KOPT-K1 (cell line): ENCODE measurements around the gene HHATL.

ENCODE experiments used
- H3K27ac ChIP-seq: fragments of 200-600 bp; sonication (generic); 2 replicates; pipeline ENCODE4 v1.5.1; 2016; ENCODE audit warnings: antibody characterized with exemption, mild to moderate bottlenecking, low read depth, low read length; ENCODE audit not compliant: poor library complexity, severe bottlenecking
- H3K36me3 ChIP-seq: fragments of 200-600 bp; sonication (generic); 2 replicates; pipeline ENCODE4 v1.5.1; 2017; ENCODE audit warnings: antibody characterized with exemption, mild to moderate bottlenecking, low read length, moderate library complexity; ENCODE audit not compliant: insufficient read depth
- H3K9me3 ChIP-seq: fragments of 200-600 bp; sonication (generic); 2 replicates; pipeline ENCODE4 v1.5.1; 2017; ENCODE audit warnings: antibody characterized with exemption, low read length, mild to moderate bottlenecking; ENCODE audit not compliant: insufficient read depth, poor library complexity, severe bottlenecking

Gene HHATL, protein sequence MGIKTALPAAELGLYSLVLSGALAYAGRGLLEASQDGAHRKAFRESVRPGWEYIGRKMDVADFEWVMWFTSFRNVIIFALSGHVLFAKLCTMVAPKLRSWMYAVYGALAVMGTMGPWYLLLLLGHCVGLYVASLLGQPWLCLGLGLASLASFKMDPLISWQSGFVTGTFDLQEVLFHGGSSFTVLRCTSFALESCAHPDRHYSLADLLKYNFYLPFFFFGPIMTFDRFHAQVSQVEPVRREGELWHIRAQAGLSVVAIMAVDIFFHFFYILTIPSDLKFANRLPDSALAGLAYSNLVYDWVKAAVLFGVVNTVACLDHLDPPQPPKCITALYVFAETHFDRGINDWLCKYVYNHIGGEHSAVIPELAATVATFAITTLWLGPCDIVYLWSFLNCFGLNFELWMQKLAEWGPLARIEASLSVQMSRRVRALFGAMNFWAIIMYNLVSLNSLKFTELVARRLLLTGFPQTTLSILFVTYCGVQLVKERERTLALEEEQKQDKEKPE

DNA sequence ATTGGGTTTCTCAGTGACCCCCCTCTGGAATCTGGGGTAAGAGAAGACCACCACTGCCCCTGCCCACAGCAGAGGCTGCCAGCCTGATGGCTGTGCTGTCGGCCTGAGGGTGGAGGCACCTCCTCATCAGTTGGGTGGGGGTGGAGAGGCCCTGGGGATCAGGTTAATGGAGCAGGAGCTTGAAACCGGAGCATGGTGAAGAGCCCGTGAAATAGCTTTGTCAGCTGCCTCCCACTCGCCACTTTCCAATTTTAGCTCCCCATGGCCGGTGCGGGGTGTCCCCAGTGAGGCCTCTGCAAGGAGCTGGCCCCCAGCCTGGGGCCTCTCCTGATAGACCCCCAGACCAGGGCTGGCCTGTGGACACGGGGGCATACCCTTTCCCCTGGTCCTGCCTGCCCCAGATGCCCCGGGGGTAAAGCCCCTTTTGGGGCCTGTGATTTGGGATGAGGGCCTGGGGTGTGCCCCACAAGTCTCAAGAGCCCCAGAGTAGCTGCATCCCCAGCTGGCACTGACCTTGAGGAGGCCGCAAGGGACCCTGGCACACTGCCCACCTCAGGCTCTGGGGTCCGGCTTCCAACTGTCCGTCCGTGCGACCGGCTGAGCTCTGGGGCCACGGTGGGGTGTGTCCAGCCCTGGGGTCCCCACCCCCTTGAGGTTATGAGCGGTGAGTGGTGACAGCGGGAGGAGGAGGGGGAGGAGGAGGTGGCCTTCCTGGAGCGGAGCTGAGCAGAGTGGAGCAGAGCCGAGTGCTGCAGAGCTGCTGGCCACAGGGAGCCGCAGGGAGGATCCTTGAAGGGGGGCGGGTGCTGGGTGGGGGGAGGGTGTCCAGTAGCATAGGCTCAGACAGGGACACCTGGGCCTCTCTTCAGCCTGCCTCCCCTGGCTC, at the start of gene HHATL:
Gene HHATL, minus strand, starts transcription at position 733 of the 886 bp plus-strand sequence. CDS start 1,972 bp downstream, outside the sequence.
- no peaks in the 10 kb centered on the region for H3K9me3 ChIP-seq
- H3K27ac ChIP-seq, result no peak within 1 kb of the TSS
- no peaks in the 10 kb centered on the region for H3K36me3 ChIP-seq

DNA sequence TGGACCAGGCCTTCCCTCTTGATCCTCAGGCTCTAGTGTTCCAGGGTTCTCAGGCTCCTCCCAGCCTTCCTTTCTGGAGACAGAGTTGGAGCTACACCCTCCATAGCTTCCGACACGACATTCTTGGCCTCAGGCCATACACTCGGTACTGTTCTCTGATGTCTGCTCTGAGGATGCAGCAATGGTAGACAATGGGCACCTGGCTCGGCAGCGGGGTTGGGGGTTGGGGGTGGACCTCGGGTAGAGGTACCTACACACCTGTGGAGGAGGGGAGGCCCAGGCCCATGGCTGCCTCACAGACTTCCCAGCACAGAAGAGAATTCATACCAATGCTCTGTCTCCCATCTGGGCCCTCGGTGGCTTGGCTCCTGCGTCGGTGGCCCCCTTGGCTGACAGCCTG, 49.0 kb upstream of the HHATL start:
- Histone ChIP-seq H3K27ac (no peak overlapping the region), H3K9me3 (no peaks in the 10 kb centered on the region), H3K36me3 (no peaks in the 10 kb centered on the region)

DNA sequence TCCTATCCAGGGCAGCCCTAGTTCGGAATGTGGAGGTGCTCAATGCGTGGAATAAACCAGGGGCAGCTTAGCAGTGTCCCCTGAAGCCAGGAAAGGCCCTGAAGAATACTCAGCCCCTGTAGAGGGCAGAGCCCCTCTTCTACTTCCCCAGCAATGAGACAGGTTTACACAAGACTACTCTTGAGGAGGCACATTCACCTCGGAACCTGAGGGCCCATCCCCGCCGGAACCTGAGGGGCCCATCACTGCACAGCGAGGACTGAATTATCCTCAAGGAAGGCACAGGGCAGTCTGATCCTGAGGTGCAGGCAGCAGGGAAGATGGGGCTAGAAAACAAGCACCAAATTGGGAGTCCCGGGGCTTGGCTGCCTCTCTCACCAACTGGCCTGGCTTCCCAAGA, 48.2 kb upstream of the HHATL start:
- H3K36me3 ChIP-seq, result no peaks in the 10 kb centered on the region
- no peak overlapping the region for H3K27ac ChIP-seq
- no peaks in the 10 kb centered on the region for H3K9me3 ChIP-seq

DNA sequence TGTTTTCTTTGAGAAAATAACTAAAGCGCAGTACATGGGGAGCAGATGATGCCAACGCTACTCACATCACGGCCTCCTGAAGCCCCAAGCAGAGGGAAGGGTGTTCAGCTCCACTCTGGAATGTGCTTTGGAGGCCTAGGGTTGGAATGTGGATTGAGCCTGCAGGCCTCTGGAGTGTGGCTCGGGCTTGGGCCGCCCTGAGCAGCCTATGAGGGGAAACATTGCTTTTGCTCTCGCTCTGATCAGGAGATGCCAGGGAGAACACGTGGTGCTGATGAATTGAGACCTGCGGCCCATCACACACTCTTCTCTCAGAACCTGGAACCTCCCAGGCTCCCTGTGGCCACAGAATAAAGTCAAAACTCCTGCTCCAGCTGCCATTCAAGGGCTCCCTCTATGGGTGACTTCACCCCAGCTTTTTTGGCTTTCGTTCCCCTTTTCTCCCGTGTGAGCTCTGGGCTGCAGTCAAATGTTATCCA, 47.2 kb upstream of the HHATL start:
- Histone ChIP-seq H3K27ac (no peak overlapping the region), H3K36me3 (no peaks in the 10 kb centered on the region), H3K9me3 (no peaks in the 10 kb centered on the region)

DNA sequence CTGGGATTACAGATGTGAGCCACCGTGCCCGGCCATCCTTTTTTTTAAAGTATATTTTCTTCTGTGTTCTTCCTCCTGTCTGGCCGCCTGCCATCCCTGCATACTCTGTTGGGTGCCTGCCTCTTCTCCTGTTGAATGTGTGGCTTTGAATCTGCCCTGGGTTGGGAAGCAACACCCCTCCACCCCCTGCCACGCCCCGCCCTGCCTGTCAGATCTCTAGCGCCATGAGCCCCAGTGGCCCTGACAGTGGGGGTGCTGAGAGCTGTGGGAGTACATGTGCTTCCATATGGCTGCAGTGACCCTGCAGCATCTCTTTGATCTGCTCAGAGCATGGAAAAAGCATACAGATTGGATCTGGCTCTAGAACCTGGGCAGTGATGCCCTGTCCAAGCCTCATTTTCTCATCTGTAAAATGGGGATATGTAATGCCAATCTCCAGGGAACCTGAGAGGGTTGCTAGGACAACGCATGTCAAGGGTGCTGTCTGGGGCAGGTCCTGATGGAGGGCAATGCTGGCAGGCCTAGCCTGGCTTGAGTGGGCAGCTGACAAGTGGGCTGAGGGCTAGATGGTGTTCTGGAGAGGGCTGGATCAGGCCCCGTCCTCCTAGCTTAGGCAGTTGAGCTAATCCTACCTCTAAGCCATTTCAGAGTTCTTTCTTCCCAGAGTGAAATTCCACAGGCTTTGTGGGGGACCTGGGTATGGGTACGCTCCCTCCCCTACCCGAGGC, 46.6 kb upstream of the HHATL start:
- H3K27ac ChIP-seq, result no peak overlapping the region
- no peaks in the 10 kb centered on the region for H3K9me3 ChIP-seq

DNA sequence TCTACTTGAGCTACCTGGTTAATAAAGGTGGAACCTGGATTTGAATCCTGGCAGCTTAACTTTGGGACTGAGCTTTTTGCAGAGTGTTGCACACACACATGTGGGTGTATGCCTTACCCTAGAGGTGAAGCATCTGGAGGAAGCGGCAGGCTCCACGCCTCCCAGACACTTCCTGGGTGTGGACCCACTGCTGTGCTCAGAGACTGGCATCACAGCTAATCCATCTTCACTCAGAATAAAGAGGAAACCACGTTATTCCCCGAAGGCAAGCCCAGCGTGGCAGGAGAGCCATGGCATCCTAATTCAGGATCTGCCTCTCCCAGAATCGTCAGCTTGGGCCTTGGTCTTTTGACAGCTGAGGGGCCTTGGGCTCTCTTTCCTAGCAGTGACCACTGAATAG, 45.0 kb upstream of the HHATL start:
- Histone ChIP-seq H3K36me3 (no peaks in the 10 kb centered on the region), H3K9me3 (no peaks in the 10 kb centered on the region), H3K27ac (no peak overlapping the region)

More for the DNA sequence above, 46.6 kb upstream of the HHATL start:
- no peaks in the 10 kb centered on the region for H3K36me3 ChIP-seq

DNA sequence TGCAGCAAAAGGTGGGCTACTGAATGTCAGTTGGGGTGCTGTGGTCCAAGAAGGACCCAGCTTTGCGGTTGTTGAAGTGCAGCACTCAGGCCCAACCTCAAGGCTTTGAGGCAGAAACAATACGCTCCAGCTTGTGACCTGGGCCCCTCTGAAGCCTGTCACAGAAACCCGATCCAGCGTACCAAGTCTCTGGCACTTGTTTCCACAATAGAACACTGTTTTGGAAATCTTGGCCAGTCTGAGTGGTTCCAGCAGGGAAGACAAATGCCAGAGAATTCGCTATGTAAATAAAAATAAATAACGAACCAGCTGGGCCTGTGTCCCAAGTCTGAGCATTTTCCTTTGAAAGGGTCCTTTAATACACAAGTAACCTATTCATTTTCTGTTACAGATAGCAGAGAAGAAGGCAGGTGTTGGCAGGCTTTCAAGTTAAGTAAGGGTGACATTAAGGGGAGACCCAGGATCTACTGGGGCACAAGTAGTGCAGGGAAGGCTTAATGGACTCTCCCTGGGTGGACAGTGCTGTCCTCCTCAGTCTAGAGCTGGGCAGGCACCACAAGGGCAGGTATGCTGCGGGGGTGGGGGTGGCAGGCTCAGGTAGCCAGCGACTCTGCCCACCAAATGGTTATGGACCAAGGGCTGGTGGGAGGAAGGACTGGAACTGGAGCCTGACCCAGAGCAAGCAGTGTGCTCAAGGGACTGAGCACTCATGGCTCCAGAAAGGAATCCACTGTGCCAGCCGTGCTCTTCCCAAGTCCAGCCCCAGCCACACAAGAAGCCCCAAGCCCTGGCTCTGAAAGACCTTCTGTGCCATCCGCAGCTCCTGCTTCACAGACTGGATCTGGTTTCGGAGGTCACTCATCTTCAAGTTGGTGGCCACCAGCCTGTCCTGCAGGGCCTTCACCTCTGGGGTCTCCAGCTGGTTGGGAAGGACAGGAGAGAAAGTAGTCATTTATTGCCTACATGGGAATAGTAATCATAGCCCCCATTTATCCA, 44.2 kb upstream of the HHATL start:
- no peaks in the 10 kb centered on the region for H3K9me3 ChIP-seq
- no peak overlapping the region for H3K27ac ChIP-seq
- no peaks in the 10 kb centered on the region for H3K36me3 ChIP-seq

DNA sequence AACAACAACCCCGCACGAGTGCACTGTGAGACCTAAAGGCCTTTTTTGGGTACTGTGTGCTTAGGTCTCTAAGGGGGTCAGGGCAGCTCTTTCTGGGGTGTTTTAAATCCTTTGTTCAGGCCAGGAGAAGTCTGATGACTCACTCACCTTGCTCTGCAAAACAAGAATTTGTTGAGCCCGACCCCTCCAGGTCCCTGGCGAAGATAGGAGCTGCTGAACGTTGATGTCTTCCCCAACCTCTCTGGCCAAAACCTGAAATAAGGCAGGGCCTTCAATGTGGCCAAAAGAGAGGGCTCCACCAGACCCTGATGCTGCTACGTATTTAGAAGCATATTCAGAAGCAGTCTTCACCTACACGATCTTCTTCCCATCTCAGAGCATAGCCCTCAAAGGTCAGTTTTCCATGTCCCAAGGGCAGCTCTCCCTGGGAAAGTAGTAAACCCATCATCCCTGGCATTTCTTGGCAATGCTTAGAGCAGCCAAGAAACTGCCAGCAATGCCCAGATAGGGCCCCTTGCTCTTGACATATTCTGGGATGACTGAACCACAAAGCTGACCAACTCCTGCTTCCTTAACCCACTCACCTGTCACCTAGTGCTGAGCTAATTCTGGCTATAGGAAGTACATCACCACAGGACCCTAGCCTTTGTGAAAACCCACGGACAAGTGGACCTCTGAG, 43.3 kb upstream of the HHATL start:
- H3K27ac ChIP-seq, result no peak overlapping the region
- H3K9me3 ChIP-seq, result no peaks in the 10 kb centered on the region
- no peaks in the 10 kb centered on the region for H3K36me3 ChIP-seq

DNA sequence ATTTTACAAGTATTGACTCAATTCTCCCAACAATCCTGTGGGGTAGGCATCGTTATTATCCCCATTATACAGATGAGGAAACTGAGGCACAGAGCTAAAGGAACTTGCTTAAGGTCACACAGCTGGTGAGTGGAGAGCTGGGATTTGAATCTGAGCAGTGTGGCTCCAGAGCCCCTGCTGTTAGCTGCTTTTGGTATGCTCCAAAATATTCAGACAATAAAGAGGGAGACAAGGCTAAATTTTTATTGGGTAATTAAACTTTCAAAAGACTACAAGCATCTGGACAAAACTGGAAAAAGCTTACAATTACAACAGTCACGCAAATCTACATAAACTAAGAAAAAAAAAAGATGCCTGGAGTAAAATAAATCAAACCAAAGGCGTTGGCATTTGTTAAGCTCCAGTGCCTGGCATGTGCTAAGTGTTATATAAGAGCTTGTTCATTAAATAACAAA, 42.7 kb upstream of the HHATL start:
- H3K9me3 ChIP-seq, result no peaks in the 10 kb centered on the region
- no peak overlapping the region for H3K27ac ChIP-seq
- no peaks in the 10 kb centered on the region for H3K36me3 ChIP-seq

DNA sequence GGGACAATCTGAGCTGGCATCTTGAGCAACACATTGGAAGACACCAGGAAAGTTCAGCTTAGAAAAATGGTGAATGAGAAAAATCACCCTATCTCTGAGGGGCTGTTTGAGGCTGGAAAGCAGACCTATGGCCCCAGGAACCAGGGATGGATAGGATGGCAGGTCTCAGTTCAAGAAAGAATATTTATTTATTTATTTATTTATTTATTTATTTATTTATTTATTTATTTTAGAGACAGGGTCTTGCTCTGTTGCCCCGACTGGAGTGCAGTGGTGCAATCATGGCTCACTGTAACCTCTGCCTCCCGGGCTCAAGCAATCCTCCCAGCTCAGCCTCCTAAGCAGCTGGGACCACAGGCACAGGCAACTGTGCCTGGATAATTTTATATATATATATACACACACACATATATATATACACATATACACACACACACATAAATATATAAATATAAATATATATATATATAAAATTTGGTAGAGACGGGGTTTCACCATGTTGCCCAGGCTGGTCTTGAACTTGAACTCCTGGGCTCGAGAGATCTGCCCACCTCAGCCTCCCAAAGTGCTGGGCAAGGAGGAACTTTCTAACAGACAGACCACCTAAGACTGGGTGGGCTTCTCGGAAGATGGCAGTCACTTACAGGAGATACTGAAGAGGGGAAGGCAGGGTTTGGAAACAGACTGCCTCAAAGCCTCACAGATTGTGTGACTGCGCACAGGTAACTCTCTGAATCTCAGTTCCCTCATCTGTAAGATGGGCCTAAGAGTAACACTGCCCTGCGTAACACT, 40.8 kb upstream of the HHATL start:
- no peak overlapping the region for H3K27ac ChIP-seq

DNA sequence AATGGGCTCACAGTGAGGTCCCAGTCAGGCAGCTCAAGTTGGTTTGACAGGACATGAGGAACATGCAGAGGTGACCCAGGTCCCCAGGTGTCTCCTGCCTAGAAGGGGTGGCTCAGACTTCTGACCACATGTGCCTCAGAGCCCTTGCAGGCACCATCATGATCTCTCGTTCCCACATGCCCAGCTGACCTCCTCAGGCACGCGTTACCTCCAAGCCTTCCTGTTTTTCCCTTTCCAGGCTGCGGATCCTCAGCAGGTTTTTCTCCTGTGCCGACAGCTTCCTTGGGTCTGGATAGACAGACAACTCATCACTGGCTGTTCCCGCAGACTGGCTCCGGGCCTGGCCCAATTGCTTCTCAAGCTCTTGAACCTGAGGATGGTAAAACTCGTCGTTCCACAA, 40.1 kb upstream of the HHATL start:
- Histone ChIP-seq H3K9me3 (no peaks in the 10 kb centered on the region), H3K36me3 (no peaks in the 10 kb centered on the region), H3K27ac (no peak overlapping the region)

More for the DNA sequence above, 40.8 kb upstream of the HHATL start:
- no peaks in the 10 kb centered on the region for H3K9me3 ChIP-seq
- H3K36me3 ChIP-seq, result no peaks in the 10 kb centered on the region

DNA sequence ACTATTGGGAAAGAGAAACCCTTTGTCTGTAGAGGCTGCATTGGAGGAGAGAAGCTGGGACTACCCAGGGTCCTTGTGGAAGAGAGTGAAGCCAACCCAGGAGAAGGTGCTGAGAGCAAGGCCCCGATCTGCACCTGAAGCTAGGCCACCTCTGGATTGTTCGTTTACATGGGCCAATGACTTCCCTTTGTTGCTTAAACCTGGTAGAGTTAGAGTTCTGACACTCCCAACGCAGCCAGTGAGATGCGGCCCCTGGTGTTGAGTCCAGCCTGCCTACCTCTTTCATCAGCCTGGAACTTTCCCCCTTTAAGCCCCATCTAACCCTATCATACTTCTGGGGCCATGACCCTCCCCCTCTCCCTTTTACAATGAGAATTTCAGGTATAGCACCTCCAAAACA, 39.7 kb upstream of the HHATL start:
- Histone ChIP-seq H3K9me3 (no peaks in the 10 kb centered on the region), H3K36me3 (no peaks in the 10 kb centered on the region), H3K27ac (no peak overlapping the region)

DNA sequence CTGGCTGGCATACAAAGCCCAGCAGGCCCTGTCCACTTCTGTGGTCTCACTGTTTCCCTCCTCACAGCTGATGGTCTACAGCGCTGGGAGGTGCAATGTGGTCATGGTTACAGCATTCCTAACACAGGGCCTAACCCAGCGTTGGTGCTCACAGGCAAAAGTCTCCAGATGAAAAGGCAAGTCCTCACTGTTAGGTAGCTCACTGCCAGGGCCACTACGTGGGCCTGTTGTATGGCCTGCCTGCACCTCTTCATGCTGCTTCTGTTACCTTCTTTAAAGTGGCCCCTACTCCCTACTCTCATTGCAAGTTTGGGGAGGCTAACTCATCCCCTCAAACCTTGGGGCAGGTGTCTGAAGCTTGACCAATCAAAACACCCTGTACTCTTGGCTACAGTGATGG, 39.2 kb upstream of the HHATL start:
- Histone ChIP-seq H3K27ac (no peak overlapping the region), H3K9me3 (no peaks in the 10 kb centered on the region), H3K36me3 (no peaks in the 10 kb centered on the region)
